Heart right ventricle (tissue), 16 donors: ENCODE results near the gene GPR146. TPM values are rescaled to one million over a fixed set of nuclear protein-coding genes. Genes with fewer than 3 reads are reported as not detected.

Experiments
- ATAC-seq, 8 donors: fragments of 200-7000 bp; cut with Tn5 transposase; one replicate each; pipeline ENCODE4 v1.9.1; 2020; ENCODE audit warnings: mild to moderate bottlenecking in 8 of 8, moderate library complexity in 8 of 8, moderate number of reproducible peaks in 1 of 8
- DNase-seq, 2 donors: peaks; one replicate each; pipeline ENCODE4 v3.0.0-alpha.2; 2020
- H3K27ac ChIP-seq, 10 donors: fragments of 200-600 bp; sonication (generic) in 2 of 10; one replicate each; pipeline versions ENCODE4 v1.5.0 to v1.8.0; 2020 to 2022; ENCODE audit warnings: mild to moderate bottlenecking in 3 of 10
- H3K27me3 ChIP-seq, 7 donors: fragments of 200-600 bp; one replicate each; pipeline ENCODE4 v1.8.0; 2021 to 2022; ENCODE audit warnings: mild to moderate bottlenecking in 2 of 7
- H3K36me3 ChIP-seq, 9 donors: fragments of 200-600 bp; sonication (generic) in 1 of 9; one replicate each; pipeline versions ENCODE4 v1.5.0 to v1.8.0; 2020 to 2022; ENCODE audit warnings: mild to moderate bottlenecking in 2 of 9
- H3K4me1 ChIP-seq, 9 donors: fragments of 200-600 bp; sonication (generic) in 1 of 9; one replicate each; pipeline versions ENCODE4 v1.5.0 to v1.8.0; 2020 to 2022; ENCODE audit warnings: mild to moderate bottlenecking in 4 of 9
- H3K4me3 ChIP-seq, 10 donors: fragments of 200-600 bp; sonication (generic) in 2 of 10; one replicate each; pipeline versions ENCODE4 v1.5.0 to v1.8.0; 2020 to 2022; ENCODE audit warnings: mild to moderate bottlenecking in 7 of 10, moderate library complexity in 2 of 10
- H3K9me3 ChIP-seq, 11 donors: fragments of 200-600 bp in 10 of 11; sonication (generic) in 2 of 11; one replicate each; pipeline versions ENCODE4 v1.5.0 to v1.8.0; 2013 to 2022; ENCODE audit warnings: mild to moderate bottlenecking in 2 of 11, control low read depth in 1 of 11, moderate library complexity in 1 of 11
- WGBS, 2 donors: extraction: QIAGEN DNeasy Blood & Tissue Kit; methylation state at CpG; one replicate each; pipeline ENCODE4 v1.1.7; 2013; ENCODE audit warnings: inconsistent platforms in 1 of 2; 5-methylcytosine and 5-hydroxymethylcytosine counted together
- intact Hi-C, 10 donors: fragments of 100-400 bp; cut with DNase I; formaldehyde crosslinking; loops; one replicate each; pipeline versions ENCODE4 v1.11.1 to v1.14.2; 2022
- polyA plus RNA-seq, 2 donors: library from polyadenylated mRNA; stranded (reverse); fragments of 200-250 nt; gene quantifications; one replicate each; pipeline ENCODE4 v1.2.3, GENCODE V29; 2013
- total RNA-seq, 10 donors: library from RNA; stranded (reverse); fragmentation: NEBNext Ultra II Directional in 3 of 10; extraction: Animal tissue kit (Norgen Biotek cat#: 25700) in 3 of 10; gene quantifications; one replicate each; pipeline versions ENCODE4 v1.2.1 to v1.2.4, GENCODE V29; 2021 to 2023
- TF ChIP-seq, protein P1 (sequence below), 9 donors: fragments of 200-600 bp; sonication (generic) in 2 of 9; IDR thresholded peaks; one replicate each; pipeline versions ENCODE4 v1.5.0 to v1.8.0; 2021 to 2022; ENCODE audit warnings: antibody characterized with exemption in 9 of 9, mild to moderate bottlenecking in 5 of 9, moderate library complexity in 1 of 9
- donor health status: Arrhythmogenic right ventricular cardiomyopathy.
- donor health status: ischemic (EF 13 %, LVEDD 7.1; RV severe dilation, severe dysfunction).
- donor health status: healthy with polysubstance abuse.
- donor health status: DM: no; HTN: yes; CAD: no.
- donor health status: DM: no; HTN: no; CAD: no.
- donor health status: ischemic (EF 25% LVEDD 6.9; RV normal size, moderate dysfunction).
- donor health status: ischemic (EF 25% LVEDD 5.7; RV mildly dilated, moderate dysfunction).
- donor health status: healthy.
- donor health status: DM: yes; HTN: yes; CAD: no.
- donor health status: Ischemic cardiomyopathy.
- donor health status: ischemic (EF 35%, LVEDD 5.7; RV mildly dilated, moderate dysfunction).
- donor health status: nonischemic (EF 11% LVEDD 7.7; RV severe dilation, severe dysfunction).
- donor health status: DM: yes; HTN: yes; CAD: no.
- donor health status: PGD.
- donor health status: ischemic (EF 29% LVEDD 5.4; RV normal size, mild dysfunction).
- donor health status: nonischemic (EF 23%, LVEDD 6.1; RV moderate dilation, normal function).

The GPR146 gene
- total and polyA plus RNA-seq, 12 donors = 13.3 to 34.5 (median 22.7) TPM

DNA sequence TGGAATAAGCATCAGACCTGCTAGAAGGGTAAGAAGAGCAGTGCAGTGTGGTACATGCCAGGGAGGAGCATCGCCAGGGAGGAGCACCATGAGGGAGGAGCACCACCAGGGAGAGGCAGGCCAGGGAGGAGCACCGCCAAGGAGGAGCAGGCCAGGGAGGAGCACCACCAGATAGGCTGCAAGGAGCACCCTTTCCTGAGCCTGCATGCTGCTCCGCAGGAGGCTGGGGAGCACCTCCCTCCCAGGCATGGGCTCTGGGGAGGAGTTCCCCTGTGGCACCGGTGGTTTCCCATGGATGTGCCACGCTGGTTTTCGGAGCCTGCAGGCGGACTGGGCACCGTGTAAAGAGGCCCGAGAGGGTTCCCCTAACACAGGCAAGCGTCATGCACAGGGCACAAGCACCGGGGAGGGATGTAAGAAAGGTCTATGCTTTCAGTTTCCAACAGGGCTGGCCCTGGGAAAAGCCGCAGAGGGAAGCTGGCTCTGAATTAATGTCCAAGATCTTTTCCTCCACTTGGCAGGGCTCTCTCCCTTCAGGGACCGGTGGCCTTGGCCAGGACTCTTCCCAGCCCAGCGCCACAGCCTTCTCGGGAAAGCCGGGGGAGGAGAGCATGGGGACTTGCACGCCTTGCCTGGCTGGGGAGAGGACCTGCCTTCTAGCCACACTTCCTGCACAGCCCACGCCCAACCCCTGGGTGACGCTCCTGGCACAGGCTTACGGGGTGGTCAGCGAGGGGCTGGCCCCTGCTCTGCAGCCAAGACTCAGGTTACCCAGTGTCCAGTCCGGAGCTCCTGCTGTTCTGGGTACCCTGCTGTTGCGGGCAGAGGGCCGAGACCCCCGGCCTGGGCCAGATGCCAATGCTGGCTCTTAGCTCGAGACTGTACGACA, 32.1 kb downstream of the GPR146 start:
- ATAC-seq (peak; percentile 66 to 86 (median 79)), DNase-seq (peak; percentile 47 to 55)
- WGBS, 2 donors = 41 to 55% methylated on average over 27 of the region's 27 CpGs
- TF ChIP-seq, protein P1, sequence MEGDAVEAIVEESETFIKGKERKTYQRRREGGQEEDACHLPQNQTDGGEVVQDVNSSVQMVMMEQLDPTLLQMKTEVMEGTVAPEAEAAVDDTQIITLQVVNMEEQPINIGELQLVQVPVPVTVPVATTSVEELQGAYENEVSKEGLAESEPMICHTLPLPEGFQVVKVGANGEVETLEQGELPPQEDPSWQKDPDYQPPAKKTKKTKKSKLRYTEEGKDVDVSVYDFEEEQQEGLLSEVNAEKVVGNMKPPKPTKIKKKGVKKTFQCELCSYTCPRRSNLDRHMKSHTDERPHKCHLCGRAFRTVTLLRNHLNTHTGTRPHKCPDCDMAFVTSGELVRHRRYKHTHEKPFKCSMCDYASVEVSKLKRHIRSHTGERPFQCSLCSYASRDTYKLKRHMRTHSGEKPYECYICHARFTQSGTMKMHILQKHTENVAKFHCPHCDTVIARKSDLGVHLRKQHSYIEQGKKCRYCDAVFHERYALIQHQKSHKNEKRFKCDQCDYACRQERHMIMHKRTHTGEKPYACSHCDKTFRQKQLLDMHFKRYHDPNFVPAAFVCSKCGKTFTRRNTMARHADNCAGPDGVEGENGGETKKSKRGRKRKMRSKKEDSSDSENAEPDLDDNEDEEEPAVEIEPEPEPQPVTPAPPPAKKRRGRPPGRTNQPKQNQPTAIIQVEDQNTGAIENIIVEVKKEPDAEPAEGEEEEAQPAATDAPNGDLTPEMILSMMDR (IDR thresholded peaks at IDR 0.05) = peak in 3 of 9 donors; percentile 7 to 17 (median 13)
- H3K9me3 ChIP-seq = no peaks in the 10 kb centered on the region
- peak overlapping the region in 8 of 10 donors; percentile 1 to 39 (median 29) for H3K4me3 ChIP-seq
- H3K36me3 ChIP-seq = no peaks in the 10 kb centered on the region
- intact Hi-C loops = no loop called here
- no peaks in the 10 kb centered on the region for H3K27me3 ChIP-seq
- H3K4me1 ChIP-seq = peaks cover 0 to 24% (median 12%) of the 10 kb centered on the region in 9 donors
- H3K27ac ChIP-seq = peak overlapping the region in 9 of 10 donors; percentile 4 to 81 (median 46)

DNA sequence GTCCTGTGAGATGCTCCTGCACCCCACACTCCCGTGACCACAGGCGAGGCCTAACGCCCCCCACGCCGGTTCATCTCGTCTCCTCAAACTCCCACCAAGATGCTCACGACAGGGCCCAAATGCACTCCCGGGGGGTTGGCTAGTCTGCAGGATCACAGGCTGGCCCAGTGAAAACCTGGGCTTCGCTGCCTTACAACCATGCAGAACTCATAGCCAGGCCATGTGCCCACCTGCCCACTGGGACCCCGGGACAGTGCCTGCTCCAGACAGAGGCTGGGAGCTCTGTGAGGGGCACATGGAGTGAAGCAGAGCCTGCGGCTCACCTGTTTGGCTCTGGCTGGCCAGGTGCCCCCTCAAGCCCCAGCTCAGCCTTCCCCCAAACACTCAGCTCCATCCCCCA, 34.2 kb downstream of the GPR146 start:
- H3K27ac ChIP-seq = no peak overlapping the region
- ATAC-seq (no peak), DNase-seq (no peak)
- intact Hi-C loops = no loop called here
- 95 to 97% methylated on average over 11 of the region's 11 CpGs for WGBS, 2 donors
- peaks cover 0 to 42% (median 17%) of the 10 kb centered on the region in 9 donors for H3K4me1 ChIP-seq
- H3K36me3 ChIP-seq = no peaks in the 10 kb centered on the region
- TF ChIP-seq, protein P1 (IDR thresholded peaks at IDR 0.05) = no peak
- H3K27me3 ChIP-seq = no peaks in the 10 kb centered on the region
- H3K4me3 ChIP-seq = no peak overlapping the region
- H3K9me3 ChIP-seq = no peaks in the 10 kb centered on the region

DNA sequence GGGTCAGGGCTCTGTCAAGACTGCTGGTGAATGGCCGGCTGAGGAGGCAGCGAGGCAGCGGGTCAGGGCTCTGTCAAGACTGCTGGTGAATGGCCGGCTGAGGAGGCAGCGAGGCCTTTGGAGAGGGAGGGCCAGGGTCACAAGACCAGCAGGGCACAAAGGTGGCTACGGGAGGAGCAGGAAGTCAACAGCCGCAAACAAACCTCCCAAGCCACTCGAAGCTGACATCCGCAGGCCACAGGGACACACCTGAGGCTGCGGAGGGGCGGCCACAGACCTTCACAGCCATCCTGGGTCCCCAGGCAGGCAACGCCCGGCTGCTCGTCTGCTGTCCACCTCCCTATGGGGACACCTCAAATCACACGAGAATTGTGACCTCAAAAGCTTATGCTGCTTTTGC, 34.6 kb downstream of the GPR146 start:
- H3K36me3 ChIP-seq = no peaks in the 10 kb centered on the region
- 93 to 94% methylated on average over 15 of the region's 15 CpGs for WGBS, 2 donors
- no peaks in the 10 kb centered on the region for H3K9me3 ChIP-seq
- intact Hi-C loops = no loop called here
- no peaks in the 10 kb centered on the region for H3K27me3 ChIP-seq
- ATAC-seq (no peak), DNase-seq (no peak)
- H3K27ac ChIP-seq = no peak overlapping the region
- peaks cover 0 to 47% (median 17%) of the 10 kb centered on the region in 9 donors for H3K4me1 ChIP-seq
- TF ChIP-seq, protein P1 (IDR thresholded peaks at IDR 0.05) = no peak
- no peak overlapping the region for H3K4me3 ChIP-seq

DNA sequence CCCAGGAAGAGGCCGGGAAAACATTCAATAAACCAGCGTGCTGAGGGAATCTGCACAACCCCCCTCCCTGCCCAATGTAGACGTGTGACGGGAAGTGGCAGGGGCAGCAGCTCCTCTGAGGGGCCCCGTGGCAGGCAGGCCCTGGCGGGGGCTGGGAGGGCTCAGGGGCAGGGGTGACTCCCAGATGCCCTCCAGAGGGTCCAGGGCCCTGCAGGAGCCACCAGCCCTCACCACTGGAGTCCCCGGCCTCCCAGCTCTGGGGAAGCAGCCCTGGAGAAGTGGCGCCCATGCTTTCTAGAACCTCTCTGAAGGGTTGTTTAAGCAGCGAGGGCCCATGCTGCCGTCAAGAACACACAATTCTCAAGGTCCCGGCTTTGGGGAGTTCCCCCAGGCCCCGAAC, 35.2 kb downstream of the GPR146 start:
- intact Hi-C loops = no loop called here
- TF ChIP-seq, protein P1 (IDR thresholded peaks at IDR 0.05) = no peak
- H3K27me3 ChIP-seq = no peaks in the 10 kb centered on the region
- ATAC-seq (no peak), DNase-seq (no peak)
- H3K4me1 ChIP-seq = peaks cover 0 to 51% (median 17%) of the 10 kb centered on the region in 9 donors
- 90 to 91% methylated on average over 12 of the region's 12 CpGs for WGBS, 2 donors
- no peaks in the 10 kb centered on the region for H3K36me3 ChIP-seq
- no peaks in the 10 kb centered on the region for H3K9me3 ChIP-seq
- H3K27ac ChIP-seq = no peak overlapping the region
- no peak overlapping the region for H3K4me3 ChIP-seq
